Measurements from ENCODE around the gene MAGI1.

MAGI1 gene

DNA sequence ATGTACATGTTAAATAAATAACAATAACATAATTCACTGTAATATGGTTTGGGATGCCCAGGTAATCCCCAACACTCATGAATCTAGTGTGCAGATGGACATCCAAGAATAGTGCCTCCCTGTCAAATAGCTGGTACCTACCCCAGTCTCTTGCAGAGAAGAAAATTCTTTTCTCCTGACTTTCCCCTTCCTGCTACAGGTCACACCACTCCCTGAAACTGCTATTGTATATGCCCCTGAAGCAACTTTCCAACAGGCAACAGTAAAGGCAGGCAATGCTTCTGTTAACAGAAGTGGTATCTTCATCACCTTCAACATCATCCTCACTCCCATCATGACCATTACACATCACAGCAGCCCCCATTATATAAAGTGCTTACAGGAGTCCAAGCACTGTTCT is 431.6 kb downstream of the MAGI1 start:
- DNase-seq: no peak

DNA sequence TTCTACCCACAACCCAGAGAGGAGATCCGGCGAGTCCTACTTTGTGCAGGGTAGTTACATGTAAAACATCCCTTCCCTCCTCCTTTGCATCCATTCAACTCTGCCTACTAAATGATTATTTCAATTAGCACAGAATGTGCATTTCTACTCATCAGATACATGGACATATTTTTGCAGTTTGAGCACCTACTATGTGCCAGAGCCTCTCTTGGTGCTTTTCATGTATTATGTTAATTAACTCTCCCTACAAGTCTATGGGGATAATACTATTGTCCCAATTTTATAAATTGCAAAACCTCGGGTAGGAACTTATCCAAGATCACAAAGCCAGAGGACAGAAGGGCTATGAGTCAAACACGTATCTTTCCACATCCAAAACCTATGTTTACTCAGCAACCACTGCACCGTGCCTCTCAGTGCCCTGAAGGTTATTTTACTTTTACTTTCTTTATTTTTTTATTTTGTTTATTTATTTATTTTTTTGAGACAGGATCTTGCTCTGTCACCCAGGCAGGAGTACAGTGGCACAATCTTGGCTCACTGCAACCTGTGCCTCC is 432.8 kb downstream of the MAGI1 start:
- no peak for DNase-seq

DNA sequence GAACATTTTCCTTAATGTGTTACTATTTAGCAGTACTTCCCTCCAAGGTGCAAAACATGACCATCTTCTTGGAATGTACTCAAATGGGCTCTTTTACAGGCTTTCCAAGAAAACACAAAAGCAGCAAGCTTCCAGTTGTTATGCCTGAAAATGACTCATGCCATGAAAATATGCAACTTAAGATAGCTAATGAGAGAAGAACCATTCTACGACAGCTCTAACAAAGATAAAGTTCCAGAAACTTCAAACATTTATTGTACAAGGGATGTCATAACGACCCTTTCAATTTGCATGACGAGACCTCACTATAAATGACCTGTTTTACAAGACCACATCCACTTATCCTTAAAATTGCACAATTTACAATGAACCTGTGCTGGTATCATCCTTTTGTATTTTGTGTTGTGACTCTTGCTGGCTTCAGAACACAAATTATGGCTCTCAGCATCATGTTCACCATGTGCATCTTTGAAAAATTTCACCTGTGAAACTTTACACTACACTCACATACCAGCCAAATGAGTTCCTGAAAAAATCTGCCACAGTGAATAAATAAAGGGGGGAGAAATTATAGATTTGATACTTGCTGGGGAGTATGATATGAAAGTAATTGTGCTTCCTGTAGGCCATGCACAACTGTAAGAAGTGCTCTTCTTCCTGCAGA is 433.7 kb downstream of the MAGI1 start:
- DNase-seq: no peak

DNA sequence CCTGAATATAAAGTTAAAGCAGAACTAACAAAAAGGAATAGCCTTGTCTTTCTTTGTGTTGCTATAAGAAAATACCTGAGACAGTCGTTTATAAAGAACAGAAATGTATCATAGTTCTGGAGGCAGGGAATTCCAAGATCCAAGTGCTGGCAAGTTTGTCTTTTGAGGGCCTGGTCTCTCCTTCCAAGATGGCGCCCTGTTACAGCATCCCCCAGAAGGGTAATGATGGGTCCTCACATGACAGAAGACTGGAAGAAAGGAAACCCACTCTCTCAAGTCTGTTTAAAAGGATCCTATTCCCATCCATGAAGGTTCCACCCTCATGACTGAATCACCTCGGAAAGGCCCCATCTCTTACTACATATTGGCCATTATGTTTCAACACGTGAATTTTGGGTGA is 435.1 kb downstream of the MAGI1 start:
- no peak for DNase-seq

GRCh38 chr3:65600888-65601287 is 437.8 kb downstream of the MAGI1 start:
- no peak for DNase-seq

DNA sequence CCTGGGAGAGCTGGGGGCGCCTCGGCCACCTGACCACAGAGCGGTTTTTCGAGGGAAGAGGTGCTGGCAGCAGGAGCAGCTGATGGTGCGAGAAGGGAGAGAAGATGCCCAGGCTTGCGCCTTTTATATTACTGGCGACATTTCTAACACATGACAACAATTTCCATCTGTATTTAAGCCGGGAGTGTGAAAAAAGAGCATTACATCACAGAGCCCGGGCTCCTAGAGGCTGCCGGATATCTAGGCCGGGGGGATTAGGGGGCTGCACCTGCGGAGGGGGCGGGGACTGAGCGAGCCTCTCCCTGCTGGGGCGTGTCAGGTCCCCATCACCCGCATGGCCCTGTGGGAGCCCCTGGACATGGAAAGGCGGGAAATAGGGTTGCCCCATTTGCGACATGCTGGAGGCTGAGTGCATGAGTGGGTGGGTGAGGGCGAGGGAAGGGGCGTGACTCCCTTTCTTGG is 440.7 kb downstream of the MAGI1 start:
- DNase-seq: no peak

GRCh38 chr3:65597226-65597951 is 441.3 kb downstream of the MAGI1 start:
- no peak for DNase-seq

DNA sequence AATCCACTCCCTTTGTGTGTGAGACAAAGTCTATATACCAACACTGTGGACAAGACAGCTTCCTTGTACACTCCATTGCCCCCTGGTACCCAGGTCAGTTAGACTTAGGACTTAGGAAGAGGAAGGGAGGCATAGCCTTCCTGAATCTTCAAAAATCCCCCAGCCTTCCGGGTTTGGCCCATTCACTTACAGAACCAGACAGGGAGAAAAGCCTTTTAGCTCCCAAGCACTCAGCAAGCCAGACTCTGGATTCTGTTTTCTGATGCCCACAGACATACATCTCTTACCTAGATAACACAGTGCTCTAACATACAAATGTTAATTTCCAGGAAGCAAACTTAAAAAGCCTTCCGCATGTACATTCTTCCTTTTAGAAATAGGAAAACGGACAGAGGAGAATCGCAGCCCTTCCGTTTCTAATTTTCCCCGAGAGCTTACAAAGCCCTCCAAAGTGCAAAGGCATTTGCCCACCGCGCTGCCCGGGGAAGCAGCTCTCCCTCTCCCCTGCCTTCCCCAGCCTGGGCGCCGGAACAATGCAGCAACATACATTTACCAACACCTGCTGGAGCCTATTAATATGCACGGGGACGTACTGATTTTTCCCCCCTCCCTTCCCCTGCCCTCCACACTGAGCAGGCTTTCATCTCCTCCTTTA is 442.0 kb downstream of the MAGI1 start:
- no peak for DNase-seq

GRCh38 chr3:65596029-65596300 is 442.8 kb downstream of the MAGI1 start:
- no peak for DNase-seq

DNA sequence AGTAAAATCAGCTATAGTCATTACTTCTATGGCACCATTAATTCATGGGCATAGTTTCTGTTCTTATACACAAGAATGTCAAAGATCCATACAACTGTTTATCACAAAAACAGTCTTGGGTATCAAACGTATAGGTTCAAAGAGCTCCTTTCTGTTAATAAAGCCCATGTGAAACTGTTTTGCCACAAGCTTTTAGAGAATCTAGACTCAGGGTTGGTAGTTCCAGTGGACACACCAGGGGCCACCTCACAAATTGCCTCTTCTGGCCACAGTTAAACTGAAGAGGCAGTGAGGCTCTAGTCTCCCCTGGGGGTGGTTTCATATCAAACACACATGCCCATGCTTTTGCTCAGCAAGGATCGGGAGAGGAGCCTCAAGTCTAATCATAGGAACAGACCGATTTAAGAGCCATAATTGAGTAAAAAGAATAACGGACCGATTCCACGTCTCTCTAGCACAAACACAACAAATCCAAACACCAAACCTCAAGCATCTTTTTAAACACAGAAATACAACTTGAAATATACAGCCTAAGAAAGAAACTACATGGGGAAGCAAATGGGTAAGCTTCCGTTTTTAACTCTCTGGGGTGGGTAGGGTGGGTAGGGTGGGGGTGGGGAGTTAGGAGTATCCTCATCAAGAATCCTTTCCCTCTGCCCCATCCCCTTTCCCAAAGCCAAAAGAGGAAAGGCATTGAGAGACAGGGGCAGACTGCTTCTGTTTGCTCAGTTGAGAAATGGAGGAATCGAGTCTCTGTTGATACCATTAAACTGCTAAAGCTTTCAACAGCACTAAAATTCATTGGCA is 443.3 kb downstream of the MAGI1 start:
- no peak for DNase-seq

- no peak for DNase-seq
Measured at GRCh38 chr3:65593780-65594752, 444.7 kb downstream of the MAGI1 start.

DNA sequence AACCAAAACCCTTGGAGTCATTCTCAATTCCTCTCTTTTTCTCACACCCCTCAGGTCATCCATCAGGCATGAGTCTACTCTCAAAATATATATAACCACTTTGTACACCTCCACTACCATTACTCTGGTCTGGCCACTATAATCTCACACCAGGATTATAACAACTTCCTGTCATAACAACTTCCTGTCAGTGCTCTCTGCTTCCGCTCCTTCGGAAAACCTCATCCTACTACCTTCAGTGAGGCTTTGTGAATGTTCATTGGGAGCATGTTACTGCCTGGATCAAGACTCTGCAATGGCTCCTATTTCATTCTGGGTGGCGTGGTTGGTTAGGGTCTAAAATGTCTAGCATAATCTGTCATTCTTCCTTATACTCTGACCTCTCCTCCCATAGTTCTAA is 447.4 kb downstream of the MAGI1 start:
- no peak for DNase-seq

DNA sequence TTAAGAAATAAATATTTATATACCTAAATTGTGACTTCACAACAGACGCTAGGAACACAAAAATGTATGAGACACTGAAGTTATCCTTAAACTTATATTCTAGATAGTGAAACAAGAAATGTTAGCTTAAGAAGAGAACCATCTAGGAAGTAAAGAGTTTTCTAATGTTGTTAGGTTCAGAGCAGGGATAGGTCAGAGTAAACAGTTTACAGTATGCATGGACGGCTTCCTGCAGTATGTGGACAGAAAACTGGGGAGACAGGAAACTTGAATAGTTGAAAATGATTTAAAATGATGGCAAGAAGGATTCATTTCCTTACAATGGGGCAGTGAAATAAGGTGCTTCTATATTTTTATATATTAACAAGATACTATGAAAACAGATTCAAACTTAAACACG is 449.8 kb downstream of the MAGI1 start:
- DNase-seq: no peak

- no peak for DNase-seq
Measured at GRCh38 chr3:65587650-65588439, 450.9 kb downstream of the MAGI1 start.

DNA sequence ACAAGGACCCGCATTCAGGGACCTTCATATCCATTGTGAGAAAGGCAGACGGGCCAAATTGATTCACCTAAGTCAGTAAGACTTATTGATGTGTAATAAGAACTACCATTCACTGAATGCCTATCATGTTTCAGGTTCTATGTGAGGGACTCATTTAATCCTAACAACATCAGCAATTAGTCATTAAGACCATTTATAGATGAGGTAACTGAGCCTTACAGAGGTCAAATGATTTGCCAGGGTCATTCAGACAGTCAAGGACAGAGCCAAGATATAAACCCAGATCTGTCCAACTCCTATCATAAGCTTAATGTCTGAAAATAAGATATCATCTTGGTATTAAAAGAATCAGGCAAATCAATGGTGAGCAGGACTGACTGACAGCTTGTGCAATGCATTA is 453.8 kb downstream of the MAGI1 start:
- DNase-seq: no peak

DNA sequence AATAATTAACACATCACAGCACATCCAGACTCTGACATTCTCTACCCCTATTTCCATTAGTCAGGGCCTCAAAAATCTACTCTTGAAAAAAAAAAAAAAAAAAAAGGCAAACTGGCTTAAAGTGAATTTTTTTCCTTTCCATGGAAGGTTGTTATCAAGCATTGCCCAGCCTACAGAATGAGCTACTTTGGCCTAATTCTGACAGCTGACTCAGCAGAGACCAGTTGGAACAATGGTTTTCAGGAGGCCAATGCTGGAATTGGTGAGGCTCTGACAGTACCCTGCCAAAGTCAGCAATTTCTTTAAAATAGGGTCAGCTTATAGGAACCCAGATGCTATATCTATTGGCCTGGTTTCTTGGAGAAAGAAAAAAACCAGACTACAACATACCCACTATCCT is 454.7 kb downstream of the MAGI1 start:
- DNase-seq: no peak

GRCh38 chr3:65583188-65583587 is 455.5 kb downstream of the MAGI1 start:
- DNase-seq: no peak

- no peak for DNase-seq
Measured at GRCh38 chr3:65582012-65582717, 456.6 kb downstream of the MAGI1 start.

DNA sequence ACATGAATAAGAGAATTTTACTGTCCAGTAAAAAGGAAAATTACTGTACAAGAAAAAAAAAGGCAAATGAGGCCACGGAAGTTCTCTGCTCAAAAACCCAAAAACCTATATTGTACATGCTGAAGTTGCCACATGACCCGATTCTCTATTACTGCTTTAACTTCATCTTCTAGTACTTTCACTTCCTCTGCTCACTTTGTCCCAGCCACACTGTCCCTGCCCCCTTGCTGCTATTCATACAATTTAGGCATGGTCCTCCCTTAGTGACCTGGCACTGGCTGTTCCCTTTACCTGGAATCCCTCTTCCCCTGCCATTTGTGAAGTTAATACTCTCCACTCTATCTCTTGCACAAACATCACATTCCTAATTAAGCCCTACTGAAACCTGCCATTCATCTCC is 457.4 kb downstream of the MAGI1 start:
- no peak for DNase-seq

- no peak for DNase-seq
Measured at GRCh38 chr3:65578861-65579260, 459.9 kb downstream of the MAGI1 start.

Data from stimulated activated CD4-positive, alpha-beta T cell treated with anti-CD3 and anti-CD28 coated beads, Interleukin-12 subunit alpha, Interleukin-12 subunit beta, amount 100 ng/mL, for 4 hours (primary cell).